GM12873 (cell line): ENCODE data around the gene COBLL1.

Experiments
- TF ChIP-seq, protein P1 (sequence below): IDR thresholded peaks from 2 replicates; pipeline ENCODE4 v1.5.1; 2012; ENCODE audit warnings: low read depth, mild to moderate bottlenecking, moderate library complexity, low read length, control low read depth; ENCODE audit not compliant: insufficient read depth; ENCODE audit errors: missing control alignments

The COBLL1 gene

DNA sequence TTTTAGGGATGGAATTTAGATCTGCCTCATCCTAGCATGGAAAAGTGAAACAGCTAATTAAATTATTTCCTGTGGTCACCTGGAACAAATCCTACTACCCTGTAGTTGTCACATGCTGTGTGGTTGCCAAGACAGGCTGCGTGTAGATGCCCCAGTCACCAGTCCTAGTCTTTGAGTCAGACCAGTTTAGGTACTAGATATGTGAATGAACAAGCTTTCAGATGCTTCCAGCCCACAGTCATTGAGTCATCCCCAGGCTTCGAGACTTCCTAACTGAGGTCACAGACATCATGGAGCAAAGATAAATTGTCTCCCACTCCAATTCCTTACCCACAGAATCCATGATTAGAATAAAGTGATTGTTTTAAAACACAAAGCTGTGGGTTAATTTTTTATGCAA lies 184.5 kb downstream of the COBLL1 start:
- TF ChIP-seq, protein P1, sequence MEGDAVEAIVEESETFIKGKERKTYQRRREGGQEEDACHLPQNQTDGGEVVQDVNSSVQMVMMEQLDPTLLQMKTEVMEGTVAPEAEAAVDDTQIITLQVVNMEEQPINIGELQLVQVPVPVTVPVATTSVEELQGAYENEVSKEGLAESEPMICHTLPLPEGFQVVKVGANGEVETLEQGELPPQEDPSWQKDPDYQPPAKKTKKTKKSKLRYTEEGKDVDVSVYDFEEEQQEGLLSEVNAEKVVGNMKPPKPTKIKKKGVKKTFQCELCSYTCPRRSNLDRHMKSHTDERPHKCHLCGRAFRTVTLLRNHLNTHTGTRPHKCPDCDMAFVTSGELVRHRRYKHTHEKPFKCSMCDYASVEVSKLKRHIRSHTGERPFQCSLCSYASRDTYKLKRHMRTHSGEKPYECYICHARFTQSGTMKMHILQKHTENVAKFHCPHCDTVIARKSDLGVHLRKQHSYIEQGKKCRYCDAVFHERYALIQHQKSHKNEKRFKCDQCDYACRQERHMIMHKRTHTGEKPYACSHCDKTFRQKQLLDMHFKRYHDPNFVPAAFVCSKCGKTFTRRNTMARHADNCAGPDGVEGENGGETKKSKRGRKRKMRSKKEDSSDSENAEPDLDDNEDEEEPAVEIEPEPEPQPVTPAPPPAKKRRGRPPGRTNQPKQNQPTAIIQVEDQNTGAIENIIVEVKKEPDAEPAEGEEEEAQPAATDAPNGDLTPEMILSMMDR: no peak

DNA sequence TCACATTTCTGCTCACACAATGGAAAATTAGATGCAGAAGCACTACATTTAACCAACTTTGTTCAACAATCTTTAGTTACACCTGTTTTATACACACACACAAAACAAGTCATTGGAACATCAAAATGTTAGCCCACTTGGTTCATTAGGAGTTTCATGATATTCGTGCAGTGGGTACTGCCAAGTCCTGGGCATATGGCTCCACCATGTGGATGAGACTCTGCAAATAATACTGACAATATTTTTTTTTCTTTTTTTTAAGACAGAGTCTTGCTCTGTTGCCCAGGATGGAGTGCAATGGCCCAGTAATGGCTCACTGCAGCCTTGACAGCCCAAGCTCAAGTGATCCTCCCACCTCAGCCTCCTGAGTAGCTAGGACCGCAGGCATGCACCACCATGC lies 185.9 kb downstream of the COBLL1 start:
- TF ChIP-seq, protein P1: no peak

DNA sequence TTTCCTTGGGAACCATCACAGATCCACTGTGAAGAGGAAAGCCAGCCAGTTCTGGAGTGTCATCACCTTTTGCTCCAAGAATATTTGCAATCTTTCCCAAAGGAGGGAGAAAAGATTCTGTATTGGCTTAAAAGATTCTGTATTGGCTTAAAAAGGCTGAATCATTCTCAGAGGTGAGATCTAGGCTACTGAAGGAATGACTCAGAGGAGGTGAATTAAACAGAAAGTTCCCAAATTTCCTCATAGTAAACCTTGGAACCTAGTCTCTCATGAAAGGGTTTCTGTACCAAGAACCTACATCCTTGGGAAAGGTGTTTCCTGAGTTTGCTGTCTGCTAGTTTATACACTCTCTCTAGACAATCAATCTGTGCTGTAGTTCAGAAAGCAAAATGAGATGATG lies 186.3 kb downstream of the COBLL1 start:
- TF ChIP-seq, protein P1: no peak

DNA sequence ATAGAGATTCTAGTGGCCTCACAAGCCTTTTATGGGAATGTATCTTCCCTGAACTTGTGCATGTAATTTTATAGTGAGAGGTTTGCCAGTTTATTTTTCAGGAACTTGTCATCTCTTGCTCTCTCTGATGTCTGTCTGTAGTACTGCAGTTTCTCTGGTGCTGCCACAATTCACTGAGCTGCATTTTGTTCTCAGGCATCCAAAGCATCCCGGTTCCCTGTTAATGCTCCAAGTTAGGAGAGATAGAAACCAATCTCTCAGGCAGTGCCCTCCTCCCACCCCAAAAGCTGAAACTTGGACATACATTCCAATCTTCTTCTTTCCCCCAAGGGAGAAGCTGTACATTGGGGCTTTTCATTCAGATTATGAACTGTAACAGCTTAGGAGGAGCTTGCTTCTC lies 190.3 kb downstream of the COBLL1 start:
- TF ChIP-seq, protein P1: no peak

DNA sequence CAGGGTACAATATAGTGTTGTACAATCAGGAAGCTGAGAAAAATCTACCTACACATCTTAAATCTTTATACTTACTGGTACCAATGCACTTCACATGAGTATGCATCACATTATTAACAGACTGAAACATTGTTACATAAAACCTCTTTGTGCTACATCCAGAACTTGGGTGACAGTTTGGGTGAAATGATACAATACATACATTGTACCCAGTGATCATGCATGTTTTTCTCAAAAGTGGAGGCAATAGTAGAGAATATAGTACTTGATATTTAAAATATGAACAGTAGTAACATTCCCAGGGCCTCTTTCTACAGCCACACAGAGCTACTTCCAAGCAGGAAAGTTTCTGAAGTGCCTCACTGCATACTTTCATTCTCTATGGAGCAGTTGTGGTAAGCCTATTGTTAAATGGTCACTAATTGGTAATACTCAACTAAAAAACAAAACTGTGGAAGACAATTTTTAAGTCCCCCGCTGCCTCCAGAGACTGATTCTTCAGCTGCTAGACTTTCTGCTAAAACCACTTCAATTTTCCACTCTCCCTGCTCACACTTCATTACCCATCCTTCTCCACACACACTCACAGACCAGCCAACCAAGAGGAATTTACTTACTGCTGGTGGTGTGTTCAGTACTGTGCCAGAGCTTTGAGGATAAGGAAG lies 197.5 kb downstream of the COBLL1 start:
- TF ChIP-seq, protein P1: no peak

DNA sequence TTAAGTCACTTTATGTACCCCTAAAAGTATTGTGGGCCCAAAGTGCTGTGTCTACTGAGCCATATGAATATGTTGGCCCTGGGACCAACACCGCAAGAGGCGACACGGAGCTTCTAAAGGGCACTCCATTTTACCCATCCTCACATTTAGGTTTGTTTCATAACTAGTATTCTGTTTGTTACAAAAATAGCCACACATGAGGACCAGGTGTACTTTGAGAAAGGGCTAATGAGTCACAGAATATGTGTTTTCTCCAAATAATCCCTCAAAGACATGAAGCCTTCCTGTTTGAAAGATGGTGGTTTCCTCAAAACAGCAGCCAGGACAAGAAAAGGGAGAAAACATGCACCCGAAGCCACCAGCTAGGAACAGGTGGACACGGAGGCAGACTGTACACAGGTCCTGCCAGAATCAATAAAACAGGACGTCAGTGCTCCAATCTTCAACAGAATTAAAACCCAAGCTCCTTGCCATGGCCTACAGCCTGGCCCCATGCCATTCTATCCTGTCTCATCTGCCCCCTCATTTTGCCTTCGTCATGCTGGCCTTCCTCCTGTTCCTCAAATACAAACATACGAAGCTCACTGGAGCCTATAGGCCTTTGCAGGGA lies 198.6 kb downstream of the COBLL1 start:
- TF ChIP-seq, protein P1: no peak

DNA sequence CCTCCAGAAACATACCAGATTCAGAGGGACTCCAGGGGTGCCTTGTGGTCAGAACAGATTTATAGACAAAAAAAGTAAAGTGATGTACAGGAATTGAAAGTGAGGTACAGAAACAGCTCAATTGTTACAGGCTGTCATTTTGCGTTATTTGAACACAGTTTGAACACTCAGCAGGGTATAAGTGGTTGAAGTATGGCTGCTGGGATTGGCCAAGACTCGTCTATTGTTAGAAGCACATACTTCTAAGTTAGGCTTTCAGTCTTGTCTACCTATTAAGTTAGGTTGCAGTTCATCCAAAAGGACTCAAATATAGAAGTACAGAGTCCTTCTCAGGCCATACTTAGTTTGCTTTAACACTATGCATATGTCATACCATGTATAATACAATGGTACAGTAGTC lies 199.4 kb downstream of the COBLL1 start:
- TF ChIP-seq, protein P1: no peak
